NOMO-1 (cell line): Measurements from ENCODE around the gene GRIK2.
"Not testable (repeated sequence)": the region's sequence is repeated elsewhere in the genome, so short reads cannot be mapped to it uniquely, and the experiment has no call there.

Experiments
- DNase-seq, 2 experiments: peaks; one replicate each; lab custom pipeline; 2025; ENCODE audit not compliant: unreplicated experiment in 2 of 2; lab: John Stamatoyannopoulos, UW

Gene GRIK2

GRCh38 chr6:101956961-101957360 lies 563.5 kb downstream of the GRIK2 start:
- DNase-seq = no peak

DNA sequence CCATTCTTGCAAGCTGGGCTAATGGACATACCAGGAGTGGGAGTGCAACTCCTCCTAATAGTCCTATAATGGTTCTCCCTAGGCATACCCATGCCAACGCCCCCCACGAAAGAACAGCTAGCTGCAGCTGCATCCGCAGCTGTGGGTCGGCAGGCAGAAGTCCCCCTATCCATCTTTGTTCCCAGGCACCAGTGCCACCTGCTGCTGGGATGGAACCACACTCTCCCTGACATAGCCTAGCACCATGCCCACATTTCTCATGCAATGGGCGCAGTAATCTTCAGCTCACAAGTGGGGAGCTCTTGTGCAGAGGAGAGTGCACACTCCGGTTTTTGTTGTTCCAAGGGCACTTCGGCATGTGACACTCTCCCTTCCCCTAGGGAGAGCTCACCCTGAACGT lies 567.8 kb downstream of the GRIK2 start:
- no peak for DNase-seq

- no peak for DNase-seq
Observed at GRCh38 chr6:101980924-101981323, 587.4 kb downstream of the GRIK2 start.

- no peak for DNase-seq
Observed at GRCh38 chr6:101986476-101986875, 593.0 kb downstream of the GRIK2 start.

DNA sequence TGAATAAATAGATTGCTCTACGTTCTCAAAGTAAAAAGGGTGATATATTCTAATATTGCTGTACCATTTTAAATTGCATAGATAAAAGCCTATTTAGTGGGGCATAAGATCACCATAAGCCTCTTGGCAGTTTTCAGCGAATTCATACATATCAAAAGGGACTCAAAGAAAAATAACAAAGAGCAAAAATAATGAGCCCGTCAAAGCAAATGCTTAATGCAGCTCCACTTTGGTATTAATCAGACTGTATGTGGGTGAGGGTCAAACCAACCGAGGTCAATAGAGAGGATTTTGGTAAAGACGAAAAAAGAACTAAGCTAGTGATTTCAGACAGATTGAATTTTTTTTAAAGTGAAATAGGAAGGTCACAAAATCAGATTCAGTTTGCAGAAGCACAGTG lies 598.8 kb downstream of the GRIK2 start:
- no peak for DNase-seq

- no peak for DNase-seq
Observed at GRCh38 chr6:101994521-101994920, 601.0 kb downstream of the GRIK2 start.

- no peak for DNase-seq
Observed at GRCh38 chr6:102015431-102015830, 621.9 kb downstream of the GRIK2 start.

DNA sequence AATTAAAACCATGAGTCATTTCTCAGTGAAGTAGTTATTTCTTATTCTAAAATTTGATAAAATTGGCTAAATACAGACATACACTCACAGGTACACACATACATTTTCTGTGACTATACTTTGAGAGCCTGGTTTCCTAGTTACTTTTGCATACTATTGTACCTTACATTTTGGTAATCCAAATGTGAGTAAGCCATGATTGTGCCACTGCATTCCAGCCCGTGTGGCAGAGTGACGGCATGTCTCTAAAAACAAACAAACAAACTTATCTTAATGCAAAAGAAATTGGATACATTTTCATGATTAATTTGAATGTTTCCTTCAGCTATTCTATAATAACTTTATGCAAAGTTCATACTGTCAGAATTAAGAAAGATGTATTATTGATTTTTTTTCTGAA lies 628.8 kb downstream of the GRIK2 start:
- DNase-seq = no peak

DNA sequence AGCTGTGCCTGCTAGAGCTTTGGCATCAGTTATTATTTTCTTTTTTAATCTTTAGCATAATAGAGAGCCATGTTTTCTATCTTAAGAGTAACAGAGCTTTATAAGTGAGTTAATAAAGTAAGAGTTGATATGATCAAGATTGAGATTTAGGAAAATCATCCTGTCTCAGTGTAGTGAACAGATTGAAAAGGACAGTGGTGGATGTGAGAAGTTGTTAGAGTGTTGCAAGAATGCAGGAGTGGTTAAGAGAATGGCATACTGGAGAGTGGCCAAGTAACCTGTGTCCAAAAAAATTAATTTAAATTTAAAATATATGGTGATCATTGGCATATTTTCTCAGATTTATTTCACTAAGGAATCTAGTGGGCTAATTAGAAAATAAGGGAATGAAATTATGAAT lies 629.3 kb downstream of the GRIK2 start:
- no peak for DNase-seq

- DNase-seq = no peak
Observed at GRCh38 chr6:102023977-102024657, 630.6 kb downstream of the GRIK2 start.

GRCh38 chr6:102026649-102027048 lies 633.1 kb downstream of the GRIK2 start:
- no peak for DNase-seq

GRCh38 chr6:102028176-102028575 lies 634.7 kb downstream of the GRIK2 start:
- DNase-seq = no peak

DNA sequence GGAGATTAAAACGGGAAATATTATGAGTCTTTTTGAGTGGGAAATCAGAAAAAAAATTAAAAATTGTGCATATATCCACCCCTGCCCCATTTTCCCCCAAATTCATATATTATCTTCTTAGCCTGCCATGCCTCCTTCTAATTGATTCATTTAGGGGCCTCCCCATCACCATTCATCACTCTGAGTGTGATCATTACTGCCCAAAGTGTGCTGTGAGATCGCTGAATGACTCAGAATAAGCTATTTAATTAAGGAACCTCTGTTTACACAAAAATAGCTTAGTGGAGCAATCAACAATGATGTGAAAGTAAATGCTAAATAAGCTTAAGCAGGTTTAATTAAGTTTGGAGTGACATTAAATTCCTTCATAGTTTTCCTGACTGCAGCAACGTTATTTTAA lies 645.5 kb downstream of the GRIK2 start:
- no peak for DNase-seq

DNA sequence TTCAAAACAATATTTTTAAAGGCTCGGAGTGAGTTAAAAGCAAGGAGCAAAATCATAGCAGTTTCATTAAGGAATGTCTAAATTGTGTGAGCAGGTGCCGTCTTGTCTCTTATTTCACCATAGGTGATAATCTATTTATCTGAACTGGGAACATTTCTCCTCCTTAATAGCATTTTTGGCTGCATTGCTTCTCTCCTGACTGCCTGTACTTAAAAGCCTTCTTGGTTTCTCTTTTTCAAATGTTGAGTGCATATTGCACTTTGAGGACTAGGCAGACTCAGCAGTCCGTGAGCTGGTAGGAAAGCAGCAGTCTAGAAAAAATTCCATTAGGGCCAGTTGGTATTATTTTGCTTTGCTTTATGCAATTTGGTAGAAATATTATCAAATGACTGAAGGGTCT lies 645.9 kb downstream of the GRIK2 start:
- no peak for DNase-seq

- no peak for DNase-seq
Observed at GRCh38 chr6:102051001-102051400, 657.5 kb downstream of the GRIK2 start.

- DNase-seq = no peak
Observed at GRCh38 chr6:102051720-102052119, 658.2 kb downstream of the GRIK2 start.

GRCh38 chr6:102064142-102064541 lies 670.6 kb downstream of the GRIK2 start:
- no peak for DNase-seq

DNA sequence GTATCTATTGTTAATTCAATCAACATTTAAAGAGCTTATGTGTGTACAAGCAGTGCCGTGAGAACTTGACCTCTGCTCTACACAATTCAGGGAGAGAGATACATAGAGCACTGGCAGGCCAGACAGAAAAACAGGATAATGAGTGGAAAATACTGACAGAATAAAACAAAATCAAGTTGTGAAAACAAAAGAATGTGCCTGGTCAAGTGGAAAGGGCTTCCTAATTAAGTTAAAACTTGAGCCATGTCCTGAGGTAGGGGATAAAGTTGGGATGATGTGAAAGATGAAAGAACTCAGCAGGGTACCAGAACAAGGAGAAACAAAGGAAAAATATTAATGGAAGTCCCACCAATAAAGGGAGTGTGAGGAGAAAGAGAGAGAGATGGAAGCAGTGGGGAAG lies 672.8 kb downstream of the GRIK2 start:
- DNase-seq = no peak

DNA sequence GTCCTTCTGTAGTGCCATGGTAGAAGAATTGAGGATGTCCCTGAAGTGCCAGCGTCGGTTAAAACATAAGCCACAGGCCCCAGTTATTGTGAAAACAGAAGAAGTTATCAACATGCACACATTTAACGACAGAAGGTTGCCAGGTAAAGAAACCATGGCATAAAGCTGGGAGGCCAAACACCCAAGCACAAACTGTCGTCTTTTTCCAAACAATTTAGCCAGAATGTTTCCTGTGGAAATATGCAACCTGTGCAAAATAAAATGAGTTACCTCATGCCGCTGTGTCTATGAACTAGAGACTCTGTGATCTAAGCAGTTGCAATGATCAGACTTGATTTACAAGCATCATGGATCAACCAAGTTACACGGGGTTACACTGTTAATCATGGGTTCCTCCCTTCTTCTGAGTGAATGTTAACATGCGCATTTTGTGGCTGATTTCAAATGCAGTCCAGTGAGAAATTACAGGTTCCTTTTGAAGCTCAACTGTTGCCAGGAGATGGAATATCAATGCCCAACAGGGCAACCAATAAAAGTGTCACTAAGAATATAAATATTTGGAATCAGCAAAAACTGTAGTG lies 674.9 kb downstream of the GRIK2 start:
- no peak for DNase-seq

DNA sequence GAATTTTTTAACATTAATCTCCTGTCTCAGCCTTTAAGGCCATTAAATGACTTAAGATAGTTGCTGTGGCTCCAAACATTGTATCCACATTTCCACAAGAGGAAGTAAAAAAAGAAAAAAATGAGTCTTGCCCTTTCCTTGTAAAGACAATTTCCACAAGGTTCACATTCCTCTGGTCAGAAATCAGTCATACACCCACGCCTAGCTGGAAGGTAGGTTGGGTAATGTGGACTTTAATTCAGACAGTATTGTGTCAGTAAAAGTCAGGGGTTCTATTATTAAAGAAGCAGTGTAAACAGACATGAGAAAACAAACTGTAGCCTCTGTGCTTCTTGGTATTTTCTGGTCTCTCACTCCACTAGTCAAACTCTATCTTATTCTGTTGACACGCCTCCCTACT lies 682.0 kb downstream of the GRIK2 start:
- DNase-seq = no peak

DNA sequence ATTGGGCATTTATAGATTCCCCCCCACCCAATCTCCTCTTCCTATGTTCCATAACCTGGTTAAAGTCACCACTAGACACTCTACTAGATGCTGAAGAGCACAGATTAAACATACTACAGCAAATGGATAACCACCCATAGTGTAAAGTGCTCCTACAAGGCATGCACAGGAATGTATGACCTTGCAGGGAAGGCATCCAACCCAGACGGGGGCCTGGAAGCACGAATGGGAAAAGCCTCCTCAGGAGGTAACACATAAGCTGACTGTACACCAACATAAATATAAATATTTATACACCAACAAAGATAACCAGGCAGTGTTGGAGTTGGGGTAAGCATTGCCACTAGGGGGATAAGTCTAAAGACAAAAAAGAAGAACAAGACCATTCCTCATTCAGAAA lies 691.7 kb downstream of the GRIK2 start:
- DNase-seq = no peak

DNA sequence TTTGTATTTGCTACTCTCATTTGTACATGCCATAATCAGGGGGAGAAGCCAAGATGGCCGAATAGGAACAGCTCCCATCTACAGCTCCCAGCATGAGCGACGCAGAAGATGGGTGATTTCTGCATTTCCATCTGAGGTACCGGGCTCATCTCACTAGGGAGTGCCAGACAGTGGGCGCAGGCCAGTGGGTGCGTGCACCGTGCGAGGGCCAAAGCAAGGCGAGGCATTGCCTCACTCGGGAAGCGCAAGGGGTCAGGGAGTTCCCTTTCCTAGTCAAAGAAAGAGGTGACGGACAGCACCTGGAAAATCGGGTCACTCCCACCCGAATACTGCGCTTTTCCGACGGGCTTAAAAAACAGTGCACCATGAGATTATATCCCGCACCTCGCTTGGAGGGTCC lies 694.7 kb downstream of the GRIK2 start:
- not testable (repeated sequence) for DNase-seq

- DNase-seq = peak in 1 of 2 experiments; percentile 14
Observed at GRCh38 chr6:102114402-102114801, 720.9 kb downstream of the GRIK2 start.
